Activated CD4-positive, alpha-beta T cell treated with anti-CD3 and anti-CD28 coated beads, Interleukin-2, amount 10 ng/mL, durations not matched to agents 7 days and 5 days (primary cell): ENCODE results near the gene TMEM203. TPM values are rescaled to one million over a fixed set of nuclear protein-coding genes. Genes with fewer than 3 reads are reported as not detected.
A peak's percentile ranks its signal among the peaks of the same experiment; 100 is the strongest.

Source experiments
- CTCF ChIA-PET: fragments of 350-600 bp; sonication (Branson Sonifier 250); formaldehyde crosslinking; loops from one replicate; lab custom pipeline; 2021; ENCODE audit warnings: antibody characterized with exemption; lab: Charles Lee
- POLR2A ChIA-PET: fragments of 350-600 bp; sonication (Branson Sonifier 250); formaldehyde crosslinking; loops from one replicate; lab custom pipeline; 2021; ENCODE audit warnings: antibody characterized with exemption; lab: Charles Lee
- DNase-seq: peaks from one replicate; pipeline ENCODE4 v3.0.0-alpha.2; 2020
- H3K27ac Mint-ChIP-seq: one replicate; pipeline ENCODE4 v1.8.0; 2021; ENCODE audit warnings: mild to moderate bottlenecking, moderate library complexity, mixed read lengths
- H3K27me3 Mint-ChIP-seq: one replicate; pipeline ENCODE4 v1.8.0; 2021; ENCODE audit warnings: mixed read lengths
- H3K36me3 Mint-ChIP-seq: one replicate; pipeline ENCODE4 v1.8.0; 2021; ENCODE audit warnings: low read depth, mixed read lengths
- H3K4me1 Mint-ChIP-seq: one replicate; pipeline ENCODE4 v1.8.0; 2021; ENCODE audit warnings: mixed read lengths
- H3K4me3 Mint-ChIP-seq: one replicate; pipeline ENCODE4 v1.8.0; 2021; ENCODE audit warnings: mild to moderate bottlenecking, moderate library complexity, mixed read lengths
- H3K9me3 Mint-ChIP-seq: one replicate; pipeline ENCODE4 v1.8.0; 2021; ENCODE audit warnings: mixed read lengths
- microRNA-seq: library from miRNA; unstranded; fragments of <30 nt; microRNA quantifications from one replicate; pipeline ENCODE4 v1.2.0, GENCODE V29; 2021; ENCODE audit warnings: borderline microRNAs expressed, borderline replicate concordance
- total RNA-seq, 2 experiments: library from RNA; stranded (reverse); gene quantifications; one replicate each; pipeline ENCODE4 v1.2.3, GENCODE V29; 2021

The TMEM203 gene
- total RNA-seq, 2 experiments from 2014 or later, result 28.5 to 34.0 TPM

GRCh38 chr9:137156567-137157375 lies 48.7 kb downstream of the TMEM203 start:
- peaks cover 22% of the 10 kb centered on the region for H3K4me1 Mint-ChIP-seq
- no peak overlapping the region for H3K27ac Mint-ChIP-seq
- ChIA-PET CTCF (interaction anchor here (0.6 to 1.4 kb wide), 10 partner anchors 13 to 1116 kb away, joined by 3 to 5 read pairs (median 3); partner anchors contain the start of genes ANAPC2, NOXA1, NRARP and SSNA1), POLR2A (no interaction called here)
- H3K36me3 Mint-ChIP-seq, result no peaks in the 10 kb centered on the region
- H3K4me3 Mint-ChIP-seq, result peak overlapping the region; percentile 43
- H3K9me3 Mint-ChIP-seq, result no peaks in the 10 kb centered on the region
- peaks cover 28% of the 10 kb centered on the region for H3K27me3 Mint-ChIP-seq
- DNase-seq, result peak; percentile 52

Small RNA genes within 50 kb of the gene (microRNA-seq; reads per million reads assigned to microRNA genes)
- not detected for gene MIR3621

Other genes starting within 250 kb of the TMEM203 start
- 10 to 100 TPM; 22.1 to 24.0 TPM for gene PTGDS, start 228.1 kb downstream of the TMEM203 start, total RNA-seq
- under 1 TPM; 0.48 to 0.67 TPM for gene LCNL1, start 222.7 kb downstream of the TMEM203 start, total RNA-seq
- 10 to 100 TPM; 80.2 to 98.4 TPM for gene PAXX, start 213.2 kb downstream of the TMEM203 start, total RNA-seq
- gene CLIC3, start 209.1 kb downstream of the TMEM203 start, total RNA-seq, result 1 to 10 TPM; 2.6 to 4.4 TPM
- 10 to 100 TPM; 67.7 to 70.3 TPM for gene ABCA2, start 177.4 kb downstream of the TMEM203 start, total RNA-seq
- gene FUT7, start 173.6 kb downstream of the TMEM203 start, total RNA-seq, result 10 to 100 TPM in 1 of 2 experiments, 1 to 10 TPM in 1; 8.9 to 10.3 TPM
- gene NPDC1, start 159.5 kb downstream of the TMEM203 start, total RNA-seq, result 10 to 100 TPM; 35.5 to 41.4 TPM
- not detected for gene ENTPD2, start 151.6 kb downstream of the TMEM203 start, total RNA-seq
- gene SAPCD2, start 135.1 kb downstream of the TMEM203 start, total RNA-seq, result 10 to 100 TPM; 33.8 to 40.6 TPM
- 10 to 100 TPM; 19.1 to 21.9 TPM for gene UAP1L1, start 128.1 kb downstream of the TMEM203 start, total RNA-seq
- 10 to 100 TPM; 43.0 to 55.0 TPM for gene MAN1B1, start 118.7 kb downstream of the TMEM203 start, total RNA-seq
- gene DPP7, start 90.9 kb downstream of the TMEM203 start, total RNA-seq, result 100 to 1,000 TPM; 206 to 259 TPM
- under 1 TPM in 1 of 2 experiments, not detected in 1; 0.05 TPM for gene GRIN1, start 66.5 kb downstream of the TMEM203 start, total RNA-seq
- not detected for gene LRRC26, start 35.6 kb downstream of the TMEM203 start, total RNA-seq
- not detected for gene TMEM210, start 33.6 kb downstream of the TMEM203 start, total RNA-seq
- gene ANAPC2, start 17.1 kb downstream of the TMEM203 start, total RNA-seq, result 10 to 100 TPM; 61.3 to 76.1 TPM
- gene SSNA1, start 17.0 kb downstream of the TMEM203 start, total RNA-seq, result 10 to 100 TPM; 74.8 to 81.3 TPM
- gene TPRN, start 4.9 kb downstream of the TMEM203 start, total RNA-seq, result 1 to 10 TPM; 8.9 TPM
- 10 to 100 TPM; 38.4 to 44.2 TPM for gene NDOR1, start 52 bp upstream of the TMEM203 start, total RNA-seq
- 1 to 10 TPM; 2.1 to 2.7 TPM for gene RNF208, start 16.6 kb upstream of the TMEM203 start, total RNA-seq
- under 1 TPM; 0.35 to 0.72 TPM for gene CYSRT1, start 19.5 kb upstream of the TMEM203 start, total RNA-seq
- under 1 TPM in 1 of 2 experiments, not detected in 1; 0.10 TPM for gene RNF224, start 21.9 kb upstream of the TMEM203 start, total RNA-seq
- not detected for gene SLC34A3, start 25.3 kb upstream of the TMEM203 start, total RNA-seq
- 100 to 1,000 TPM; 355 to 382 TPM for gene TUBB4B, start 35.6 kb upstream of the TMEM203 start, total RNA-seq
- gene STPG3, start 45.6 kb upstream of the TMEM203 start, total RNA-seq, result not detected
- 10 to 100 TPM; 54.1 to 66.6 TPM for gene NELFB, start 49.7 kb upstream of the TMEM203 start, total RNA-seq
- 1 to 10 TPM; 6.0 to 7.1 TPM for gene TOR4A, start 72.1 kb upstream of the TMEM203 start, total RNA-seq
- under 1 TPM; 0.32 to 0.44 TPM for gene NRARP, start 96.6 kb upstream of the TMEM203 start, total RNA-seq
- 10 to 100 TPM; 10.3 to 13.2 TPM for gene EXD3, start 217.5 kb upstream of the TMEM203 start, total RNA-seq
- 1 to 10 TPM in 1 of 2 experiments, under 1 TPM in 1; 0.46 to 1.1 TPM for gene NOXA1, start 217.7 kb upstream of the TMEM203 start, total RNA-seq
- gene ENTPD8, start 235.7 kb upstream of the TMEM203 start, total RNA-seq, result not detected